ENCODE measurements around the gene ACADSB. TPM values are rescaled to one million over a fixed set of nuclear protein-coding genes. Genes with fewer than 3 reads are reported as not detected.

The ACADSB gene
- polyA plus RNA-seq, 1 donor from 2014 or later: 20.3 TPM

DNA sequence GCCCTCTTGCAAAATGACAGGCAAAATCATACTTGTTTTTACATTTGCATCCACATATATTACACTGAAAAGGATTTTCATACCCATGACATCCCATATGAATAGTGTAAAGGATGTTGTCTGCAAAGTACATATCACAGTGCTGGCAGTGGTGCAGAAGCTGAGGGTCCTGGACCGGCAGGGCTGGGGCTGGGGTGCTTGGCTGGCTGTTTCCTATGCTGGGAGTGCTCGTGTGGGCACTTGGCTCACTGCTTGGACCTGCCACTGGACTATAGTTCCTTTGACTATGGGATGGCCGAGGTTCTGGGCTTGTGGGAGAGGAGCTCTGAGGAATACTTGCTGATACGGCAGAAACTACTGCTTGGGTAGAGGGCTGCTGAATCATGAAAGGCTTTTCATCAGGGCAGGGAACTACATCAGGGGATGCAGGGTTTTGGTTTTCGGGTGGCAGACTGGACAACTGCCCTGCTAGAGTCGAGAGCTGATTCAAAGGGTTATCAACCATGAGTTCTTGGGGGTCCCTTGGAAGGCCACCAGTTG lies 14.9 kb upstream of the ACADSB start:
- Histone ChIP-seq H3K4me2 (ENCODE audit: low read length) (no peak overlapping the region), H3K36me3 (ENCODE audit: insufficient read depth, low read length) (peaks cover 6% of the 10 kb centered on the region), H3K27me3 (ENCODE audit: insufficient read depth, low read depth, low read length) (no peaks in the 10 kb centered on the region), H3K27ac (ENCODE audit: low read length) (no peak overlapping the region), H3K9me2 (ENCODE audit: insufficient read depth, low read length) (no peaks in the 10 kb centered on the region), H3K79me2 (replicated peaks; ENCODE audit: insufficient read depth, low read length) (no peaks in the 10 kb centered on the region), H3F3A (ENCODE audit: insufficient read depth, low read length, poor library complexity, severe bottlenecking) (no peaks in the 10 kb centered on the region), H3K4me3 (ENCODE audit: low read length) (no peak overlapping the region), H3K9me3 (ENCODE audit: low read length) (no peaks in the 10 kb centered on the region), H3K9ac (ENCODE audit: low read length) (no peak overlapping the region), H4K20me1 (ENCODE audit: insufficient read depth) (no peaks in the 10 kb centered on the region), H2AFZ (ENCODE audit: low read depth, low read length) (no peak overlapping the region)
- TF ChIP-seq TAF1 (IDR thresholded peaks at IDR 0.05; ENCODE audit: low read depth) (no peak), EP300 (conservative IDR thresholded peaks at IDR 0.05; ENCODE audit: poor library complexity, severe bottlenecking) (no peak), POLR2AphosphoS5 (IDR thresholded peaks at IDR 0.05) (no peak), SMC3 (conservative IDR thresholded peaks at IDR 0.05; ENCODE audit: poor library complexity) (no peak), RAD21 (conservative IDR thresholded peaks at IDR 0.05) (no peak), MXI1 (conservative IDR thresholded peaks at IDR 0.05; ENCODE audit: poor library complexity, severe bottlenecking) (no peak), EZH2 (IDR thresholded peaks at IDR 0.05; ENCODE audit: borderline replicate concordance, insufficient read depth, low read length, poor library complexity, severe bottlenecking) (no peak)
- TF ChIP-seq, protein P1, sequence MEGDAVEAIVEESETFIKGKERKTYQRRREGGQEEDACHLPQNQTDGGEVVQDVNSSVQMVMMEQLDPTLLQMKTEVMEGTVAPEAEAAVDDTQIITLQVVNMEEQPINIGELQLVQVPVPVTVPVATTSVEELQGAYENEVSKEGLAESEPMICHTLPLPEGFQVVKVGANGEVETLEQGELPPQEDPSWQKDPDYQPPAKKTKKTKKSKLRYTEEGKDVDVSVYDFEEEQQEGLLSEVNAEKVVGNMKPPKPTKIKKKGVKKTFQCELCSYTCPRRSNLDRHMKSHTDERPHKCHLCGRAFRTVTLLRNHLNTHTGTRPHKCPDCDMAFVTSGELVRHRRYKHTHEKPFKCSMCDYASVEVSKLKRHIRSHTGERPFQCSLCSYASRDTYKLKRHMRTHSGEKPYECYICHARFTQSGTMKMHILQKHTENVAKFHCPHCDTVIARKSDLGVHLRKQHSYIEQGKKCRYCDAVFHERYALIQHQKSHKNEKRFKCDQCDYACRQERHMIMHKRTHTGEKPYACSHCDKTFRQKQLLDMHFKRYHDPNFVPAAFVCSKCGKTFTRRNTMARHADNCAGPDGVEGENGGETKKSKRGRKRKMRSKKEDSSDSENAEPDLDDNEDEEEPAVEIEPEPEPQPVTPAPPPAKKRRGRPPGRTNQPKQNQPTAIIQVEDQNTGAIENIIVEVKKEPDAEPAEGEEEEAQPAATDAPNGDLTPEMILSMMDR (IDR thresholded peaks at IDR 0.05; ENCODE audit: poor library complexity, severe bottlenecking): no peak
- TF ChIP-seq, protein P2, sequence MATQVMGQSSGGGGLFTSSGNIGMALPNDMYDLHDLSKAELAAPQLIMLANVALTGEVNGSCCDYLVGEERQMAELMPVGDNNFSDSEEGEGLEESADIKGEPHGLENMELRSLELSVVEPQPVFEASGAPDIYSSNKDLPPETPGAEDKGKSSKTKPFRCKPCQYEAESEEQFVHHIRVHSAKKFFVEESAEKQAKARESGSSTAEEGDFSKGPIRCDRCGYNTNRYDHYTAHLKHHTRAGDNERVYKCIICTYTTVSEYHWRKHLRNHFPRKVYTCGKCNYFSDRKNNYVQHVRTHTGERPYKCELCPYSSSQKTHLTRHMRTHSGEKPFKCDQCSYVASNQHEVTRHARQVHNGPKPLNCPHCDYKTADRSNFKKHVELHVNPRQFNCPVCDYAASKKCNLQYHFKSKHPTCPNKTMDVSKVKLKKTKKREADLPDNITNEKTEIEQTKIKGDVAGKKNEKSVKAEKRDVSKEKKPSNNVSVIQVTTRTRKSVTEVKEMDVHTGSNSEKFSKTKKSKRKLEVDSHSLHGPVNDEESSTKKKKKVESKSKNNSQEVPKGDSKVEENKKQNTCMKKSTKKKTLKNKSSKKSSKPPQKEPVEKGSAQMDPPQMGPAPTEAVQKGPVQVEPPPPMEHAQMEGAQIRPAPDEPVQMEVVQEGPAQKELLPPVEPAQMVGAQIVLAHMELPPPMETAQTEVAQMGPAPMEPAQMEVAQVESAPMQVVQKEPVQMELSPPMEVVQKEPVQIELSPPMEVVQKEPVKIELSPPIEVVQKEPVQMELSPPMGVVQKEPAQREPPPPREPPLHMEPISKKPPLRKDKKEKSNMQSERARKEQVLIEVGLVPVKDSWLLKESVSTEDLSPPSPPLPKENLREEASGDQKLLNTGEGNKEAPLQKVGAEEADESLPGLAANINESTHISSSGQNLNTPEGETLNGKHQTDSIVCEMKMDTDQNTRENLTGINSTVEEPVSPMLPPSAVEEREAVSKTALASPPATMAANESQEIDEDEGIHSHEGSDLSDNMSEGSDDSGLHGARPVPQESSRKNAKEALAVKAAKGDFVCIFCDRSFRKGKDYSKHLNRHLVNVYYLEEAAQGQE (IDR thresholded peaks at IDR 0.05; ENCODE audit: borderline replicate concordance): no peak

DNA sequence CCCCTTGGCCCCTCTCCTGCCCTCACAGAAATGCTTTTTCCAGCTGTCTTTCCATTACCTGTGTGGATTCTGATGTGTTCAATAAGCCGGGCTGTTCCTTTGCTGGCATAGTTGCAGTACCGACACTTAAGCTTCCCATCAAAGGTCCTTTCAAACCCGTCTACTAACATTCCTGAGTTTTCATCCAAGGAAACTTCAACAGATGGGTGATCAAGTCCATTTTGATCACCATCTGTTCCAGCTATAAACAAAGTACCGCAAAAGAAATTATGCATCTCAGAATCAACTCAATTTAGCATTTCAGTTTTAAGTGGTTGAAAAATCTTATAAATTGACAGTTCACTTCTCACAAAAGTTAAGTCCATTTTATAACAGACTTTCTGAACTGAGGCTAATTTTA lies 12.9 kb upstream of the ACADSB start:
- no peaks in the 10 kb centered on the region for H3K9me2 ChIP-seq (ENCODE audit: insufficient read depth, low read length)
- H3K9me3 ChIP-seq (ENCODE audit: low read length): no peaks in the 10 kb centered on the region
- no peak overlapping the region for H3K4me2 ChIP-seq (ENCODE audit: low read length)
- H3F3A ChIP-seq (ENCODE audit: insufficient read depth, low read length, poor library complexity, severe bottlenecking): no peaks in the 10 kb centered on the region
- H3K9ac ChIP-seq (ENCODE audit: low read length): no peak overlapping the region
- no peaks in the 10 kb centered on the region for H3K79me2 ChIP-seq (replicated peaks; ENCODE audit: insufficient read depth, low read length)
- H3K27ac ChIP-seq (ENCODE audit: low read length): no peak overlapping the region
- no peaks in the 10 kb centered on the region for H4K20me1 ChIP-seq (ENCODE audit: insufficient read depth)
- H3K27me3 ChIP-seq (ENCODE audit: insufficient read depth, low read depth, low read length): no peaks in the 10 kb centered on the region
- H2AFZ ChIP-seq (ENCODE audit: low read depth, low read length): no peak overlapping the region
- no peak overlapping the region for H3K4me3 ChIP-seq (ENCODE audit: low read length)
- TF ChIP-seq, protein P2 (IDR thresholded peaks at IDR 0.05; ENCODE audit: borderline replicate concordance): no peak
- TF ChIP-seq EP300 (conservative IDR thresholded peaks at IDR 0.05; ENCODE audit: poor library complexity, severe bottlenecking) (no peak), TAF1 (IDR thresholded peaks at IDR 0.05; ENCODE audit: low read depth) (no peak), RAD21 (conservative IDR thresholded peaks at IDR 0.05) (no peak), SMC3 (conservative IDR thresholded peaks at IDR 0.05; ENCODE audit: poor library complexity) (no peak), MXI1 (conservative IDR thresholded peaks at IDR 0.05; ENCODE audit: poor library complexity, severe bottlenecking) (no peak), EZH2 (IDR thresholded peaks at IDR 0.05; ENCODE audit: borderline replicate concordance, insufficient read depth, low read length, poor library complexity, severe bottlenecking) (no peak)
- TF ChIP-seq, protein P1 (IDR thresholded peaks at IDR 0.05; ENCODE audit: poor library complexity, severe bottlenecking): no peak
- H3K36me3 ChIP-seq (ENCODE audit: insufficient read depth, low read length): peaks cover 6% of the 10 kb centered on the region
